ENCODE data around the gene CACNA1C. TPM values are rescaled to one million over a fixed set of nuclear protein-coding genes. Genes with fewer than 3 reads are reported as not detected.
"Not testable (repeated sequence)": the region's sequence is repeated elsewhere in the genome, so short reads cannot be mapped to it uniquely, and the experiment has no call there.

The CACNA1C gene
- total RNA-seq, 1 experiment from 2014 or later = 0.35 TPM

DNA sequence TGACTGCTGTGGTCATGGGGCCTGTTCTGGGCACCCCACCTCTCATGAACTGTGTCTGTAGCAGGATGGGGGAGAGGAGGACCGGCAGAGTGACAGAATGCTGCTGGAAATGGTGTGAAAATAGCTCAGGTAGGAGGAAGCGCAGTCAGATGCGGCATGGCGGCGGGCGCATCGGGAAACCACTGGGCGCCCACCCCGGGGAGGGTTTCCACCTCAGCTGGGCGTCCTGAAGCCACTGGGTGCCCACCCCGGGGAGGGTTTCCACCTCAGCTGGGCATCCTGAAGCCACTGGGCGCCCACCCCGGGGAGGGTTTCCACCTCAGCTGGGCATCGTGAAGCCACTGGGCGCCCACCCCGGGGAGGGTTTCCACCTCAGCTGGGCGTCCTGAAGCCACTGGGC, 52.6 kb downstream of the CACNA1C start:
- DNase-seq; H3K36me3 ChIP-seq (replicated peaks; ENCODE audit: control insufficient read depth, insufficient read depth, low read length); H3K27me3 ChIP-seq (ENCODE audit: control insufficient read depth, insufficient read depth, low read length); H3K4me3 ChIP-seq (ENCODE audit: insufficient read depth, low read depth, low read length): not testable (repeated sequence)

- Histone ChIP-seq H3K4me3 (ENCODE audit: insufficient read depth, low read depth, low read length) (no peak overlapping the region), H3K27me3 (ENCODE audit: control insufficient read depth, insufficient read depth, low read length) (no peaks in the 10 kb centered on the region), H3K36me3 (replicated peaks; ENCODE audit: control insufficient read depth, insufficient read depth, low read length) (no peaks in the 10 kb centered on the region)
- no peak for DNase-seq
These were observed 55.4 kb downstream of the CACNA1C start for GRCh38 chr12:2108166-2108565.

GRCh38 chr12:2108975-2109671, 56.3 kb downstream of the CACNA1C start:
- DNase-seq = no peak
- no peak overlapping the region for H3K4me3 ChIP-seq (ENCODE audit: insufficient read depth, low read depth, low read length)
- no peaks in the 10 kb centered on the region for H3K27me3 ChIP-seq (ENCODE audit: control insufficient read depth, insufficient read depth, low read length)
- H3K36me3 ChIP-seq (replicated peaks; ENCODE audit: control insufficient read depth, insufficient read depth, low read length) = no peaks in the 10 kb centered on the region

GRCh38 chr12:2110127-2110526, 57.3 kb downstream of the CACNA1C start:
- no peaks in the 10 kb centered on the region for H3K36me3 ChIP-seq (replicated peaks; ENCODE audit: control insufficient read depth, insufficient read depth, low read length)
- H3K4me3 ChIP-seq (ENCODE audit: insufficient read depth, low read depth, low read length) = no peak overlapping the region
- DNase-seq = no peak
- H3K27me3 ChIP-seq (ENCODE audit: control insufficient read depth, insufficient read depth, low read length) = no peaks in the 10 kb centered on the region

DNA sequence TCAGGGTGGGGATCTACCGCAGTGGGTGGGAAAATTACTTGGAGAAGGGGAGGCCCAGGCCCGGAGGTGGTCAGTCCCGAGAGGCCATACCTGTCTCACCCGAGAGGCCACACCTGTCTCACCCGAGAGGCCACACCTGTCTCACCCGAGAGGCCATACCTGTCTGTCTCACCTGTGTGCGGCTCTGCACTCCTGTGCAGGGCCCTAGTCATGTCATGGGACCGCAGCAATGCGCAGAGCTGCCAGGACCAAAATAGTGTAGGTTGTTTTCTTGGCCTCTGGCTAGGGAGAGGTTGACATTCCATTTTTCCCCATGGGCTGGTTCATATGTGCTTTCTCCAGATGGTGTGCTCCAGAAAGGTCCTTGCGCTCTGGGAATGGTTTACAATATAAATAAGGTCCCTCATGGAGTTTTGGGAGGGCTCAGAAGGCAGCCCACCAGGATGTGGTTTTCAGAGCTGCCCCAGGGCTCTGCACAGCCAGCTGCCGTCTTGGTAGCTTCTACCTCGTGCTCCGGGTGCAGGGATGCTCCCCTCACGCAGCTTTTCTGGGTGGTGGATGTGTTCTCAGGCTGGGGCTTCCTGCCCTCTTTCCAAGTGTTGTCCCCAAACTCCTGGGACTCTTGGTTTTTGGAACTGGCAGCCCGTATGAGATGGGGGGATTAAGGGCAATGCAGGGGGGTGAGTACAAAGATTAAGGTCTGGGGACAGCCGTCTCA, 58.2 kb downstream of the CACNA1C start:
- DNase-seq = no peak
- no peak overlapping the region for H3K4me3 ChIP-seq (ENCODE audit: insufficient read depth, low read depth, low read length)
- H3K36me3 ChIP-seq (replicated peaks; ENCODE audit: control insufficient read depth, insufficient read depth, low read length) = no peaks in the 10 kb centered on the region
- H3K27me3 ChIP-seq (ENCODE audit: control insufficient read depth, insufficient read depth, low read length) = no peaks in the 10 kb centered on the region

DNA sequence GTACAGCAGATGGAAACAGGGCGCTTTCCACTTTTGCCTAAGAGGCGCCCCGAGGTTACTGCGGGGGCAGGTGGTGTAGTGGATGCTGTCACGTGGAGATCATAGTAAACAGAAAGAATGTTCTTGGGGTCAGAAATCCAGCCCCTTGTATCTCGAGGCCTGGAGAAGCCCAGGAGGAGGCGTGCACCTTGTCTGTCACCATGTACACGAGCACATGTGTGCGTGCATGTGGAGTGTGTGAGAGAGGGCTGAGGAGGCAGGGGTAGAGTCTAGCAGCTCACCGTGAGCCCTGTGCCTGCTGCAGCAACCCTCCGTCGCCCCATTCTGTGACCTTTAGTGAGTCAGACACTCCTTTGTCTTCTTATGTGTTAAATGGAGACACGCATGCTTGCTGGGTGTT, 59.0 kb downstream of the CACNA1C start:
- Histone ChIP-seq H3K4me3 (ENCODE audit: insufficient read depth, low read depth, low read length) (no peak overlapping the region), H3K36me3 (replicated peaks; ENCODE audit: control insufficient read depth, insufficient read depth, low read length) (no peaks in the 10 kb centered on the region), H3K27me3 (ENCODE audit: control insufficient read depth, insufficient read depth, low read length) (no peaks in the 10 kb centered on the region)
- no peak for DNase-seq

- no peaks in the 10 kb centered on the region for H3K36me3 ChIP-seq (replicated peaks; ENCODE audit: control insufficient read depth, insufficient read depth, low read length)
- DNase-seq = no peak
- no peak overlapping the region for H3K4me3 ChIP-seq (ENCODE audit: insufficient read depth, low read depth, low read length)
- no peaks in the 10 kb centered on the region for H3K27me3 ChIP-seq (ENCODE audit: control insufficient read depth, insufficient read depth, low read length)
These were observed 59.6 kb downstream of the CACNA1C start for GRCh38 chr12:2112401-2112800.

DNA sequence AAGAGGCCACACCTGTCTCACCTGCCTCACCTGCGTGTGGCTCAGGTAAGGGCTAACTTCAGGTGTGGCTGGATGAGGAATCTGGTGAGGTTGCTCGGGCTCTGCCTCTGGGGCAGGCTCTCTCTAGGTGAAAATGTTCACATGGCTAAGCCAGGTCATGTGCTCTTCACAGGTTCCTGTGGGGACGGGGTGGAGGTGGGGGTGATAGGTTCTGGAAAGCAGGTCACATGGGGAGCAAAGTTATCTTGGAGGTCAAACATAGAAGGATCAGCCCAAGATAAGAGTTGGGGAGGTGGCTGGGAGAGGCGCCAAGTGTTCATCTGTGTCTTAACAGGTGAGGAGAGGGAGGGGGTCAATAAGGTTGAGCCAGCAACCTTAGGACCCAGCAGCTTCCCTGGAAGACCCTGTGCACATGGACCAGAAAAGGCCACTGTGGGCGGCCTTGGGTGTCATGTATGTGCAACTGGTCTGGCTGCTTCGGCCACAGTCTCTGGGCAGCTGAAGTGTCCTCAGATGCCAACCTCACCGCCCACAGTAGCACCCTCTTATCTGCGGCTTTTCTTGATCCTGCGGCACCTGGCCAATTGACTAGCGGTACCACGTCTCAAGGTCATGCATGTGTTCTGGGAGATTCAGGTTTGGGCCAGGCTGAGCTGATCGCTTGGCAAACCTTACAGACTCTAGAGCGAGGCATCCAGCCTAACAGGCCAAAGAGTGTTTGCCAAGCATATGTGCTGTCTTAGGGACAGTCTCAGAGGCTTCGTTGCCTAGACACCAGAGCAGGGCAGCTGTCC, 60.5 kb downstream of the CACNA1C start:
- DNase-seq = no peak
- Histone ChIP-seq H3K36me3 (replicated peaks; ENCODE audit: control insufficient read depth, insufficient read depth, low read length) (no peaks in the 10 kb centered on the region), H3K27me3 (ENCODE audit: control insufficient read depth, insufficient read depth, low read length) (no peaks in the 10 kb centered on the region), H3K4me3 (ENCODE audit: insufficient read depth, low read depth, low read length) (no peak overlapping the region)

DNA sequence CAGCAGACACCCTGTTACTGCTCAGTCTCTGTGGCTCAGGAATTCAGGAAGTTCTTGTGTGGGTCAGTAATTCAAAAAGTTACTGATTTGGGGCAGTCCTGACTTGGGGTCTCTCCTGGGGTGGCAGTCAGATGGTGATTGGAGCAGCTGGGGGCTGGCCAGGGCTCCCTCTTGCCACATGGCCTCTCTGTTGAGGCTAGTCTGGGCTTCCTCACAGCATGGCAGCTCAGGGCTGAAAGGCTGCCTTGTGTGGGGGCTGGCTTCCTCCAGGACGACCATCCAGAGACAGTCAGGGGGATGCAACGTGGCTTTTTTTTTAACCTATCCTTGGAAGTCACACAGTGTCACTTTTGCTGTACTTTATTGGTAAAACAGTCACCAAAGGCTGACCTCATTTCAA, 61.3 kb downstream of the CACNA1C start:
- Histone ChIP-seq H3K36me3 (replicated peaks; ENCODE audit: control insufficient read depth, insufficient read depth, low read length) (no peaks in the 10 kb centered on the region), H3K27me3 (ENCODE audit: control insufficient read depth, insufficient read depth, low read length) (no peaks in the 10 kb centered on the region), H3K4me3 (ENCODE audit: insufficient read depth, low read depth, low read length) (no peak overlapping the region)
- DNase-seq = no peak

- no peaks in the 10 kb centered on the region for H3K36me3 ChIP-seq (replicated peaks; ENCODE audit: control insufficient read depth, insufficient read depth, low read length)
- H3K4me3 ChIP-seq (ENCODE audit: insufficient read depth, low read depth, low read length) = no peak overlapping the region
- DNase-seq = no peak
- no peaks in the 10 kb centered on the region for H3K27me3 ChIP-seq (ENCODE audit: control insufficient read depth, insufficient read depth, low read length)
These were observed 62.5 kb downstream of the CACNA1C start for GRCh38 chr12:2115101-2115845.

DNA sequence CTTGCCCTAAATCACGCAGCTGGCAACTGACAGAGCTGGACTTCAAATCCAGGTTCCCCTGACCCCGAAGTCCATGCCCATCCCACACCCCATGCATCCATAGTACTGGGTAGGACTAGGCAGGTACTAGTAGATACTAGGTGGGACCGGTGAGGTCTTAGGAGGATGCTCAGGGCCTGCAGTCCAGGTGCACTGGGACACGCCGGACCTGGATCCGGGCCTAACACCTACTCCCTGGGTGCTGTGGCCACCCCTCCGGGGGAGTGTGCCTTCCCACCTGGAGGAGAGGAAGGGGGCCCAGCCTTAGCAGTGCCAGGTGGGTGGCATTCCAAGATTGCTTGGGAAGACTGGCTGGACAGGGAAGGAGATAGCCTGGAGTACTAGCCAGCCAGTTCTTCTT, 64.8 kb downstream of the CACNA1C start:
- Histone ChIP-seq H3K36me3 (replicated peaks; ENCODE audit: control insufficient read depth, insufficient read depth, low read length) (no peaks in the 10 kb centered on the region), H3K4me3 (ENCODE audit: insufficient read depth, low read depth, low read length) (no peak overlapping the region), H3K27me3 (ENCODE audit: control insufficient read depth, insufficient read depth, low read length) (no peaks in the 10 kb centered on the region)
- DNase-seq = no peak

GRCh38 chr12:2118061-2118460, 65.3 kb downstream of the CACNA1C start:
- Histone ChIP-seq H3K27me3 (ENCODE audit: control insufficient read depth, insufficient read depth, low read length) (no peaks in the 10 kb centered on the region), H3K36me3 (replicated peaks; ENCODE audit: control insufficient read depth, insufficient read depth, low read length) (no peaks in the 10 kb centered on the region), H3K4me3 (ENCODE audit: insufficient read depth, low read depth, low read length) (no peak overlapping the region)
- DNase-seq = peak; percentile 69

GRCh38 chr12:2118481-2119255, 65.9 kb downstream of the CACNA1C start:
- Histone ChIP-seq H3K36me3 (replicated peaks; ENCODE audit: control insufficient read depth, insufficient read depth, low read length) (no peaks in the 10 kb centered on the region), H3K27me3 (ENCODE audit: control insufficient read depth, insufficient read depth, low read length) (no peaks in the 10 kb centered on the region), H3K4me3 (ENCODE audit: insufficient read depth, low read depth, low read length) (no peak overlapping the region)
- no peak for DNase-seq

GRCh38 chr12:2119266-2119665, 66.5 kb downstream of the CACNA1C start:
- Histone ChIP-seq H3K27me3 (ENCODE audit: control insufficient read depth, insufficient read depth, low read length) (no peaks in the 10 kb centered on the region), H3K36me3 (replicated peaks; ENCODE audit: control insufficient read depth, insufficient read depth, low read length) (no peaks in the 10 kb centered on the region), H3K4me3 (ENCODE audit: insufficient read depth, low read depth, low read length) (no peak overlapping the region)
- no peak for DNase-seq

Measured in H7 (cell line).